Suppressor macrophage treated with lipopolysaccharide for 1 hour (primary cell): ENCODE measurements around the gene C1S.
A peak's percentile ranks its signal among the peaks of the same experiment; 100 is the strongest.
"Not testable (repeated sequence)": the region's sequence is repeated elsewhere in the genome, so short reads cannot be mapped to it uniquely, and the experiment has no call there.

Experiments used
- DNase-seq, 3 donors: peaks; one replicate each; pipeline ENCODE4 v3.0.0-alpha.2; 2020 to 2022

C1S gene

DNA sequence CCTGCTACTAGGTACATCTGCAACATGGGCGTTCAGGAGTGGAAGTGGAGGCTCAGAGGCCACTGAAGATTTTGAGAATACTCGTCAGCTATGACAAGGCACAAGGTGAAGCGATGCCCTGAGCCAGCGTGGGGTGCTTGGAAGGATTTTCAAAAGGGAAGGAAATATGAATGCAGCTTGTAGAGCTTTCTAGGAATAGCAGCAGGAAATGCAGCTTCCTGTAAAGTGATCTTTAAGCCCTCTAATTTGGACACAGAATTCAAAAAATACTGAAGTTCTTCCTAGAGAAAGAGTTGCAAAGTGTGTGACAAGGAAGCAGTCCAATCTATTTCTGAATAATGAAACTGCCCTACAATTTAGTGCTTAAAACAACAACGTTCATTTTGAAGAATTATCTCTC, 13.2 kb upstream of the C1S start:
- peak; percentile 39 to 44 (median 41) for DNase-seq

DNA sequence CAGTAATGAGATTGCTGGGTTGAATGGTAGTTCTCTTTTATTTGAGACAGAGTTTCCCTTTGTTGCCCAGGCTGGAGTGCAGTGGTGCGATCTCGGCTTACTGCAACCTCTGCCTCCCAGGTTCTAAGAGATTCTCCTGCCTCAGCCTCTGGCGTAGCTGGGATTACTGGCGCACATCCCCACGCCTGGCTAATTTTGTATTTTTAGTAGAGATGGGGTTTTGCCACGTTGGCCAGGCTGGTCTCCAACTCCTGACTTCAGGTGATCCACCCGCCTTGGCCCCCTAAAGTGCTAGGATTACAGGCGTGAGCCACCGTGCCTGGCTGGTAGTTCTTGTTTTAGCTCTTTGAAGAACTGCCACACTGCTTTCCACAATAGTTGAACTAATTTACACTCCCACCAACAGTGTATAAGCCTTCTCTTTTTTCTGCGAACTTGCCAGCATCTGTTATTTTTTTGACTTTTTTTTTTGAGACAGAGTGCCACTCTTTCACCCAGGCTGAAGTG, 11.0 kb upstream of the C1S start:
- DNase-seq = not testable (repeated sequence)

DNA sequence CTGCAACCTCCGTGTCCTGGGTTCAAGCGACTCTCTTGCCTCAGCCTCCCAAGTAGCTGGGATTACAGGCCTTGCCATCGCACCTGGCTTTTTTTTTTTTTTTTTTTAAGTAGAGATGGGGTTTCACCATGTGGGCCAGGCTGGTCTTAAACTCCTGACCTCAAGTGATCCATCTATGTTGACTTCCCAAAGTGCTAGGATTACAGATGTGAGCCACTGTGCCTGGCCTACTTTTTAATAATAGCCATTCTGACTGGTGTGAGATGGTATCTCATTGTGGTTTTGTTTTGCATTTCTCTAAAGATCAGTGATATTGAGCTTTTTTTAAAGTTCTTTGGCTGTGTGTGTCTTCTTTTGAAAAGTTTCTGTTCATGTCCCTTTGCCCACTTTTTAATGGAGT, 10.5 kb upstream of the C1S start:
- not testable (repeated sequence) for DNase-seq

DNA sequence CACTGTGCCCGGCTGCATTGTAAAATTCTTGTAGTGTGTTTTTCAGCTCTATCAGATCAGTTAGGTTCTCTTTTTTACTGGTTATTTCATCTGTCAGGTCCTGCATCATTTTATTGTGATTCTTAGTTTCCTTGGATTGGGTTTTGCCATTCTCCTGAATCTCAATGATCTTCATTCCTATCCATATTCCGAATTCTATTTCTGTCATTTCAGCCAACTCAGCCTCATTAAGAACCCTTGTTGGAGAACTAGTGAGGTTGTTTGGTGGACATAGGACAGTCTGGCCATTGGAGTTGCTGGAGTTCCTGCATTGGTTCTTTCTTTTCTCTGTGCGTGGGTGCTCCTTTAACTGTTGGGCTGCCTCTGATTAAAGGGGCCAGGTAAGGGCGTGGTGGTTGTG, 5.6 kb upstream of the C1S start:
- DNase-seq = no peak

DNA sequence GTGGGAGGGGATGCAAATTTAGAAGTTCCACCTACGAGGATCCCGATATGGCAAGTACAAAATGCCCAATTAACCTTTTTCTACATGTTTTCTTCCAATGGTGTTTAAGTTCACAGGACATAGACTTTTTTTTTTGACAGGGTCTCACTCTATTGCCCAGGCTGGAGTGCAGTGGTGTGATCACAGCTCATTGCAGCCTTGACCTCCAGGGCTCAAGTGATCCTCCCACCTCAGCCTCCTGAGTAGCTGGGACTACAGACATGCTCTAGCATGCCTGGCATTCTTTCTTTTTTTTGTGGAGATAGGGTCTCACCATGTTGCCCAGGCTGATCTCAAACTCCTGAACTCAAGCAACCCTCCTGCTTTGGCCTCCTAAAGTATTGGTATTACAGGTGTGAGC, 4.8 kb upstream of the C1S start:
- DNase-seq = not testable (repeated sequence)

DNA sequence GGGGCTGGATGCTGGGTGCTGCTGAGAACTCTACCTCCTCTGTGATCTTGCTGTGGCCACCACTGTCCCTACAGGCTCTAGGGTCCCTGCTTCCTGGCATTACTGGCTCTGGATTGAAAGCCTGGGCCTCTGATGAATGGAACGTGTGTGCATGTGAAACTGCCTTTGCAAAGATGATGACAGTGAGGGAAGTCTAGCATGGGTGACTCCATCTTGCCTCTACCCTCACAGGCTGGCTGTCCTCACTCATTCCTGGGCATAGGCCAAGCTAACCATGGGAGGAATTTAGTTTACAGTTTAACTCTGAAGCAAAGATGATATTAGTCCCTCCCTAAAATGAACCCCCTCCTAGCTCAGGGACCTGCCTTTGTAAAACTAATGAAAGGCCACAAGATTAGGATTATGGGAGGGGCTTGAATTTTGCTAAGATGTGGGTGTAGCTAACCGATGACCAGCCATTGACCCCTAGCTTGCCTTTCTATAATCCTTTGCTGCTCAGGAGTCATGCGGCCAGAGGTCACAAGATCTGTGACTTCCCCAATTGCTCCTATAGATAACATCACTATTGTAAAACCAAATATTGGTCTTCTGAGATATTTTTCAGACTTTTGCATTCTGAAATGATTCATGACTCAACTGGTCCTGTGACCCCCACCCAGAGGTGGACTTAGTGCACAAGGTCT, 2.2 kb upstream of the C1S start:
- DNase-seq = peak; percentile 77 to 78 (median 78)

DNA sequence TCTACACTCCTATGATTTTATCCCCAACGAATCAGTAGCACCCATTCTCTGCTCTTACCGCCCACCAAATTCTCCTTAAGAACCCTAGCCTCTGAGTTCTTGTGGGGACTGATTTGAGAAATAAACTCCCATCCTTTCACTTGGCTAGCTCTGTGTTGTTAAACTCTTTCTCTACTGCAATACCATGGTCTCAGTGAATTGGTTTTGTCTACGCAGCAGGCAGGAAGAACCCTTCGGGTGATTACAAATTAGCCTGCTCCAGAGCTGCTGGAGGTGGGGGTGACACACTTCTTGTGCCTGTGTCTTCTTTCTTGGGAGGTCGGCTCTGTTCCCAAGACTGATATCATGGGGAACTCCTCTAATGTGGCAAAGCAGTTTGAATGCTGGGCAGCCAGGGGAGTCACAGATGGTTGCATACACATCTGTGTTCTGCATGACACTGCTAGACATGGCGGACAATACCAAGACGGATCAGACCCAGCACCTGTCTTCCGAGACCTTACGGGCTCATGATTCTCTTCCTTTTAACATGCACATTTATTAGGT, 1.6 kb upstream of the C1S start:
- DNase-seq = peak; percentile 57 to 71 (median 64)

DNA sequence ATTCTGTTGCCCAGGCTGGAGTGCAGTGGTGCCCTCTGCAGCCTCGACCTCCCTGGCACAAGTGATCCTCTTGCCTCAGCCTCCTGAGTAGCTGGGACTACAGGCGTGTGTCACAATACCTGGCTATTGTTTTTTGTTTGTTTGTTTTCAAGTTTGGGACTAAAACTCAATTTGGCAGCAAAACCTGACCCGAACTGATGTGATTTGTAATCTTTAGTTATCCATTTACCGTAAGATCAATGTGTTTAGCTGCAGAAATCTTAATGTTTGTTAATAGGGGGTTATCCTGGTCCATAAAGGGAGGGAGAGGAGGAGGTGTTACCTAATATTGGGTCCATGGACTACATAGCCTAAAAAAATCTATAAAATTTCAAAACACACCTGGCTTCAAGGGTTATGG, 738 bp upstream of the C1S start:
- DNase-seq = no peak

DNA sequence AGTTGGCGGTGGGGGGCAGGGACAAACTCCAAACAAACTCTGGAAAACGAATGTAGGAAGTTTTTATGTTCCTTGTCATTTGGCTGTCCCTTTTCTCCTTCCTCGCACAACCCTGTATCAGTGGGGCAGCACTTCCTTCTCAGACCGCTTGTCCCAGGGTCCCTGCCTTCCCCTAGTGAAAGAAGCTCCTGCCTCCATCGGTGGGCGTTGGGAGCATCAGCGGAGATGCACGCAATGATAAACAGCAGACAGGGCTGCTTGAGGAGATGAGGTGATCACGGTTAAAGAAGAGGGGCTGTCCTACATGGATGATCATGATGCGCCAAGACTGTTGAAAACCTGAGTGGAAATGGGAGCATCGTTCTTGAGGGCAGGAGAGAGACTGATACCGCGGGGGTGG, 620 bp downstream of the C1S start:
- DNase-seq = no peak

DNA sequence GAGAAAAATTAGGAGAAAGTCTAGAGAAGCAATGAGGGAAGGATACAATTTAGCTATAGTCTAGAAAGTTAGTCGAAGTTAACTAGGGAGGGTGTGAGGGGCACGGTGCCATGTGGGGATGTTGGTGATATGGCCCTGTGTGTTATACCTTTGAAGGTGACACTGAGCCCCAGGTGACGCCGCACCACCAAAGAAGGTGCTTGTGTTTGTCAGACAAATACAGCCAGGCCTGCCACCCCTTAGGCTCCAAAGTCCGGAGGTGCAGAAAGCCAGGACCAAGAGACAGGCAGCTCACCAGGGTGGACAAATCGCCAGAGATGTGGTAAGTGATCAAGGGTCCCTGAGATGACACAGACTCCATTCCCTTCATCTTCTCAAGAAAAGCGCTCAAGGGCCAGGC, 1.1 kb downstream of the C1S start:
- no peak for DNase-seq

DNA sequence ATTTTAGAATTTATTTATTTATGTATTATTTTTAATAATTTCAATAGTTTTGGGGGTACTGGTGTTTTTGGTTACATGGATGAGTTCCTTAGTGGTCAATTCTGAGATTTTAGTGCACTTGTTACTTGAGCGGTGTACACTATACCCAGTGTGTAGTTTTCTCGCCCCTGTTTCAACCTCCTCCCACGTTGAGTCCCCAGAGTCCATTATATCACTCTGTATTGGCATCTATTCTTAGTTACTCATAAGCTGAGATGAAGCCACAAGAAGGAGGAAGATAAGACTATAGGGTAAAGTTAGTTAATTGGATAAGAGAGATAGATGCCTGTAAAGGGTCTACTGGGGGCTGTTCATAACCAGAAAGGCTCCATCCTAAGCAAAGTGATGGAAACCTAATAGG, 4.0 kb downstream of the C1S start:
- no peak for DNase-seq

DNA sequence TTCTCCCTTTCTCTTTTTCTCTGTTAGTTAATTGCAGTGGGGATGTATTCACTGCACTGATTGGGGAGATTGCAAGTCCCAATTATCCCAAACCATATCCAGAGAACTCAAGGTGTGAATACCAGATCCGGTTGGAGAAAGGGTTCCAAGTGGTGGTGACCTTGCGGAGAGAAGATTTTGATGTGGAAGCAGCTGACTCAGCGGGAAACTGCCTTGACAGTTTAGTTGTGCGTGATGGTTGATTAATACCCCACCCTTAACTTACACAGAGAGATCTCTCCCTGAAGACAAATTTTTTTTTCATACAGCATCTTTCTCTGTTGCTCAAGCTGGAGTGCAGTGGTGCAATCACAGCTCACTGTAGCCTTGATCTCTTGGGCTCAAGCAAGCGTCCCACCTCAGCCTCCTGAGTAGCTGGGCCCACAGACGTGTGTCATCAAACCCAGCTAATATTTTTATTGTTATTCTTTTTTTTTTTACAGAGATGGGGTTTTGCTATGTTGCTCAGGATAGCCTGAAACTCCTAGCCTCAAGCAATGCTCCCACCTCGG, 4.6 kb downstream of the C1S start:
- no peak for DNase-seq

DNA sequence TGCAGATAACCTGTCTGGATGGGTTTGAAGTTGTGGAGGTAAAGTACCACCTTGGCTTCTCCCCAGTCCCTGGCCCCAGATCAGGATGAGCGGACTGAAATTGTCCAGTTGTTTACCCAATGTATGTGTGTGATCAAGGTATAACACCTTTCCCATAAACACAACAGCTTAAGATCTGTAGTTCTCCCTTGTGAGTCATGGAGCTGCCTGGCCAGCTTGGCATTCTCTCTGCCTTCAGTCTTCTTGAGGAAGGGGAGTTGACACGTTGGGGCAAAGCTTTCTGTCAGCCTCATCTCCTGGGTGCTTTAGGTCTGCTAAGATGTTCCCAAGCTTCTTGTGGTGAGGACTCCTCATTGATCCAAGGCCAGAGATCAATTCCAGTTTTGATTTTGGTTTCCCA, 6.1 kb downstream of the C1S start:
- no peak for DNase-seq

DNA sequence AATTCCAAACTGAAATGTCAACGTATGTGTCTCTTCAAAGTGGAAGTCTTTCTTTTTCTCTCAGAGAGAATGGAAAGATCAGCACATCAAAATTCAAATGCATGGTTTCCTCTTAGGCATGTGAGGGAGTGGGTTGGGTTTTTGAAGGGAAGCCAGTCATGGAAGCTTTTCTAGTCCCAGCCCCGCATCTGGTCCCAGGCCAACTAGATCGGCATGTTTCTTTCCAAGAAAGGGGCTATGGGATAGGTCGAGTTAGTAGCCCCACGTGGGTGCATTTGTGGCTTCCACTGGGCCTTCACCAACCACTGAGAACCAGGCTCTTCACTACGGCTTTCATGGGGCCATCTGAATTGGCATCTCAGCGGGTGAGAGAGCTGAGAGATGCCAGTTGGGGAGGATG, 6.6 kb downstream of the C1S start:
- no peak for DNase-seq

DNA sequence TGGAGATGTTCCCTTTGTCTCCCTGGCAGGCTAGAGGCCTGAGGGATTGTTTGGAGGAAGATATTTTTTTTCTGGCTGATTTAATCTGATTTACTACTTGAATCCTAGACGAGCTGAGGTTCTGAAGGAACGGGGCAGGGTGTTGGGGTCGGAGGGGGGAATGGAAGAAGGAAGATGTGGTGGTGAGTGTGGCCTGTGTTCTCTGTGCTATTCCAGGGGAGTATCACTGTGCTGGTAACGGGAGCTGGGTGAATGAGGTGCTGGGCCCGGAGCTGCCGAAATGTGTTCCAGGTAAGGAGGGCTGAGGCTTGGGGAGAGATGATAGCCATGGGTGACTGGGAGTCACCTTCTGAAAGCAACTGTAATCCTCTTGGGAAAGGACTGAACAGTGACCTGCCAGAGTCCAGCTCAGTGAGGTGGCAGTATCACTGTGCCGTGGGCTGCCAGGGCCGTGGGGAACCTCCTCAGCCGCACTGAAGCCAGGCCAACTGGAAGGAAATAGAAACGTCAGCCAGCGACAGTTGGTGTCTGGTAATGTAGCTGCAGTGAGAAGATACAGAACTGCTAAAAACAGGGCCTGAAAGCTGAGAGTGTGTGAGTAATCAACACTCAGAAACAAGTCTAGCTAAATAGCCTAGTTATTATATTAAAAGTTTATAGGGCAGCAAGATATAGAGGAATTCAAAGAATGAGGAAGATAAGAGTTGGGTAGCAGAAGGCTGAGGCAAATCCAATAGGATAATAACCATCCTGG, 7.9 kb downstream of the C1S start:
- DNase-seq = no peak

DNA sequence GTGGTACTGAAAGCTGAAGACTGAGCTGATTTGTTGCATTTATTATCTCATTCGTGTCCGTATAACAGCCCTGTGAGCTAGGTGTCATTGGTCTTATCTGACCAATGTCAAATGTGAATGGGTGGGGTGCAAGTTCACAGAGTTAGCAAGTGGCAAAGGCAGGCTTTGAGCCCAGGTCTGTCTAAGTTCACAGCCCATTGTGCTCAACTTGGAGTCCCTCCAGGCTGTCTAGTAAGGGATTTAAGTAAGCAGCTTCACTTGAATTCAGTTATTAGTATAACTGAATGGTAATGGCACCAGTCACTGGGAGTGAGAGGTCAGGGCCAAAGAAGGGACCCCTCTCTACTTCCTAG, 8.5 kb downstream of the C1S start:
- no peak for DNase-seq

DNA sequence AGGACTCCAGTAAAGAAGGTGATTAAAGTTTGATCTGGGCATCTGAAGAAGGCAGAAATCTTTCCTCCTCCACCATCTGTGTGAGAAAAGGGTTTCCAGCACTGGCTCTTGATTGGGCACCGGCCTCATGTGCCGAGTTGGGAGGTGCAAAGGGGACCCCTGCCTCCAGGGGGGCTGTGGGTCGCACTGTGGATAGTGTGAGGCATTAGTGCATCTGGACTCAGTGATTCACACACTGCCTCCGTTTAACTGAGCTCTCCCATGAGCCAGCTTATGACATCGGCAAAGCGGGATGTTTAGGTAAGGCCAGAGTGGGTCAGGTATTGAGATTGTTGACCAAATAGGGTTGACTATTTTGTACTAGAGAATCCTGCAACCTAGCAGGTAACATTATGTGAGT, 8.9 kb downstream of the C1S start:
- DNase-seq = no peak

DNA sequence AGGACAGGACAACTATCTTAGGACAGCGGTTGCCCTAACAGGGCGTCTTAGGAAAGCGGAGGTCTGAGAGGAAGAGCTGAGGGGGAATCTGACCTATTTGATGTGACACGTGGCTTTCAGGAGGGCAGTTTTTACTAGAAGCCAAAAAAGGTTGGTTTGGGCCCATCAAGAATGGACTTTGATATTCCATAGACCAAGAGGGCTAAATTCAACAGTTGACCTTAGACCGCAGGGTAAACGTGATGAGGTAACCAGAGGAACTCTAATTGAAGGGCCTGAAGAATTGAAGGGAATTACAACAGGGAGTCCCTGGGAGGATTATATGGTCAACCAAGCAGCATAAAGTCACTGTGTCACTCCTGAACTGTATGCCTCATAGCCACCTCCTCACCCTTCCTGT, 11.5 kb downstream of the C1S start:
- DNase-seq = no peak

DNA sequence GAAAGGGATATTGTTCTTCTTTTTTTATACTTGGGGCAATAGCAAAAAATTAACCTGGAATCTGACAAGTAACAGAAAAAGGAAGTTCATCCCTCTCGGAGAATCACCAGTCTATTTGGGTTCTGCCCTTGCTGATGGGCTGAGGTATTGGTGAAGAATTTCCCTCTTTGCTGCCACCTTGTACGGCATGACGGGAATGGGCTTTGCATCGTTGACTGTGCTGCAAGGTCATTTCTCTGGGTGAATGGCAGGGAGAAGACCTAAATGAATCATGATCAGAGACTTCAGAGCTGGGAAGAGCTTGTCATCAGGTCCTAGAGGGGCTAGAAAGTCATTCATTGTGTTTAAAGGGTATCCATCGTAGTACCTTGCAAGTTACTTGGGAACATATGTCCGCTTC, 12.0 kb downstream of the C1S start:
- no peak for DNase-seq

DNA sequence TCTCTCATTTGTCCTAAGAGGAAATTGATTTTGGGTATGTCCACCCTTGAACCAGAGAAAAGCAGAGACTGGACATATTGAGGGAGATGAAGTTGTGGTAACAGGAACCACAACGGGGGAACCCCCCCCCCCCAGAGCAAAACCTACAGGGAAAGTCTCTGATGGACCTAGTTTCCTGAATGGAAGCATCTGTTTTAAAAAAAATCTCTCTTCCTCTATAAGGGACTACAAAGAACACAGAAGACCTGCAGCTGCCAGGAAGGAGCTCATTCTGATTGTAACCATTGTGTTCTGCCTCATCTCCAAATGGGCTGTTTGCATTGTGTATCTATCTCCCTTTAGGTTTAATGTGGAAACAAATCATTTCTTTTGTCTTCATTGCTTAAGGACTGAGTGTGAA, 13.4 kb downstream of the C1S start:
- DNase-seq = peak in 1 of 3 donors; percentile 20

DNA sequence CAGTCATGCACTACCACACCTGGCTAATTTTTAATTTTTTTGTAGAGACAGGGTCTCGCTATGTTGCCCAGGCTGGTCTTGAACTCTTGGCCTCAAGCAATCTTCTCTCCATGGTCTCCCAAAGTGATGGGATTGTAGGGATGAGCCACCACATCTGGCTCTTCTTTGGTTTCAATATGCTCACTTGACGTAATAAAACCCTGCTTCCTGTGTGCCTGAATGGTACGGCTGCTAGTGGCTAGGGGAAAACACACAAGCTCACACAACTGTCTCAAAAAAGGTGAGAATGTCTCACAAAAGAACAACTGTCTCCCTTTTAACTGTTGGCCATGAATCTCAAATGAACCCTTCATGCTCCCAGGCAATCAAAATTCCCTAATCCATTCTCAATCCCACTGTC, 15.0 kb downstream of the C1S start:
- no peak for DNase-seq

DNA sequence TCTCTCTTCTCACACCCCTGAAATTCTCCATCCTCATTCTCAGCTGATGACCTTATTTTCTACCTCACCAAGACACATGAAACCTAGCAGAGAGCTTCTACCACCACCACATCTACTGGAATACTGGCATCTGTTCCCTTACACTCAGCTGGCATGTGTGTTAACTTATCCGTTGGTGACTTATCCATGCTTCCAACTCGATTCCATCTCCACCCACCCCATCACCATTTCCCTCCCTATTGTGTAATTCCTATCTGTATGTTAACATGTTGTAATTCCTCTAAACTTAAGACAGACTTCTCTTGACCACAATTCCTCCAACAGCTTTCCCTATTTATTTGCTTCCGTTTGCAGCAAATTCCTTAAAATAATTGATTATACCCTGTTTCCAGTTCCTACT, 15.4 kb downstream of the C1S start:
- no peak for DNase-seq

DNA sequence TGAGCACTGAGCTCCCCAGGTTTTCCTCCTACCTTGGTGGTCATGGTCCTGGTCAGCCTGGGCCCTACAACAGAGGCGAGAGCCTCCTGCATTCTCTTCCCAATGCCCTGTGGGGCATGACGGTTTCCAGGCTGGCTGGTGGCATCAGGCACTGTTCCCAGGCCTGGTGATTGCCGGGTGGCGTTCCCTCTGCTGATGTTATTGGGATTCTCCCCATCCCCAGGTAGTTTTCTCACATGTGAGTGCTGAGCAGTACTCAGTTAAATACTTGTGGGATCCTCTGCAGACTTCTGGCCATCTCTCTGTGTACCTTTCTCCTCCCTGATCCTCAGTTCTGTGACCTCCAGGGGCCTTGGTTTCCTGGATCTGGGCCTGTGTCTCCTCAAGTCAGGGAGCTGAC, 16.0 kb downstream of the C1S start:
- DNase-seq = no peak

DNA sequence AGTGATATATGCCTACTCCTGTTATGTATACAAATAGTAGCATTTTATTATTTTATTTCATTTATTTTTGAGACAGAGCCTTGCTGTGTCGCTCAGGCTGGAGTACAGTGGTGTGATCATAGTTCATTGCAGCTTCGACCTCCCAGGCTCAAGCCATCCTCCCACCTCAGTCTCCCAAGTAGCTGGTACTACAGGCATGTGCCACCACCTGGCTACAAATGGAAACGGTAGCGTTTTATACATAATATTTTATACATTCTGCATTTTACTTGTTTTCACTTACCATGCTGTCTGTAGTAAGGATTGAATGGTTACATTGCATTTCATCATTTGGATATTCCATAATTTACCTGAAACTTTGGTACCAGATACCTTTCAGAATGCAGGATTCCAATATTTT, 17.6 kb downstream of the C1S start:
- no peak for DNase-seq
